ENCODE results near the gene CNN1. TPM values are rescaled to one million over a fixed set of nuclear protein-coding genes. Genes with fewer than 3 reads are reported as not detected.

Gene CNN1
- total and polyA plus RNA-seq, 2 of the 13 experiments (the other 11 are each of a cell fraction or from before 2014, with no cell fraction given): 0.70 to 1.1 TPM

- WGBS (ENCODE audit: low lambda C conversion rate): 99% methylated on average over 8 of the region's 8 CpGs
- in situ Hi-C loops (cut with HindIII; ENCODE audit: extremely low pct_ligation_motif_present, low pct_unique_long_range_greater_than_20kb): no loop called here
- no peak for FAIRE-seq
Measured at GRCh38 chr19:11510444-11510843, 28.2 kb upstream of the CNN1 start.

More at GRCh38 chr19:11510444-11510843, 28.2 kb upstream of the CNN1 start:
- Histone ChIP-seq H3K27ac (ENCODE audit: extremely low read length, insufficient read depth, low read length) (no peak overlapping the region), H4K20me1 (ENCODE audit: insufficient read depth, low read length) (no peaks in the 10 kb centered on the region), H3K4me3 (replicated peaks in 1 of 3; ENCODE audit: insufficient read depth in 1 of 3, low read depth in 2 of 3, low read length in 3 of 3) (no peak overlapping the region), H3K27me3 (ENCODE audit: control insufficient read depth in 1 of 2, insufficient read depth in 2 of 2, low read length in 2 of 2) (no peaks in the 10 kb centered on the region), H2AFZ (ENCODE audit: low read length) (no peak overlapping the region), H3K9ac (ENCODE audit: insufficient read depth, low read depth, low read length) (no peak overlapping the region), H3K36me3 (replicated peaks in 1 of 2; ENCODE audit: control insufficient read depth in 1 of 2, insufficient read depth in 2 of 2, low read length in 2 of 2) (peaks cover 5 to 23% of the 10 kb centered on the region in 2 experiments; a peak in 3 of 5 replicates), H3K9me3 (ENCODE audit: low read length) (no peaks in the 10 kb centered on the region), H3K4me2 (ENCODE audit: low read depth, low read length) (no peak overlapping the region), H3K4me1 (ENCODE audit: insufficient read depth, low read length) (peaks cover 12% of the 10 kb centered on the region), H3K79me2 (ENCODE audit: insufficient read depth, low read length) (no peaks in the 10 kb centered on the region)
- ATAC-seq: no peak
- DNase-seq (ENCODE audit: low spot score): no peak
- BruUV-seq (replicated peaks): no TSS peak
- CTCF ChIA-PET (ENCODE audit: low intra/inter-chr PET ratio, low total read pairs): no interaction called here
- no peak for TF ChIP-seq ZNF839 (CRISPR knock-in tag; IDR thresholded peaks at IDR 0.05; ENCODE audit: borderline replicate concordance)
- TF ChIP-seq THAP9 (CRISPR knock-in tag; IDR thresholded peaks at IDR 0.05; ENCODE audit: borderline replicate concordance): no peak
- no peak for TF ChIP-seq ZNF713 (CRISPR knock-in tag; IDR thresholded peaks at IDR 0.05)
- no peak for TF ChIP-seq ZEB1 (IDR thresholded peaks at IDR 0.05; ENCODE audit: insufficient replicate concordance, low read depth)
- TF ChIP-seq SNAPC4 (CRISPR knock-in tag; IDR thresholded peaks at IDR 0.05): no peak
- TF ChIP-seq AHDC1 (CRISPR knock-in tag; IDR thresholded peaks at IDR 0.05; ENCODE audit: borderline replicate concordance): no peak
- TF ChIP-seq REPIN1 (CRISPR knock-in tag; IDR thresholded peaks at IDR 0.05; ENCODE audit: borderline replicate concordance, low read depth): no peak
- no peak for TF ChIP-seq SRF (IDR thresholded peaks at IDR 0.05; ENCODE audit: low read depth, low read length)
- TF ChIP-seq RARG (CRISPR knock-in tag; IDR thresholded peaks at IDR 0.05; ENCODE audit: low read depth): no peak
- TF ChIP-seq HNF4G (IDR thresholded peaks at IDR 0.05; ENCODE audit: borderline replicate concordance, low read depth, low read length): no peak
- no peak for TF ChIP-seq HNF4G (CRISPR knock-in tag; IDR thresholded peaks at IDR 0.05; ENCODE audit: borderline replicate concordance, low read depth)
- POLR2A ChIA-PET: no interaction called here
- intact Hi-C loops (cut with micrococcal nuclease; ENCODE audit: unreplicated experiment): no loop called here

Data from HepG2 (cell line).